SW 1271 (cell line): ENCODE results near the gene SLC6A4.
"Not testable (repeated sequence)": the region's sequence is repeated elsewhere in the genome, so short reads cannot be mapped to it uniquely, and the experiment has no call there.

Source experiments
- DNase-seq, 2 experiments: peaks; one replicate each; lab custom pipeline; 2025; lab: John Stamatoyannopoulos, UW

The SLC6A4 gene

DNA sequence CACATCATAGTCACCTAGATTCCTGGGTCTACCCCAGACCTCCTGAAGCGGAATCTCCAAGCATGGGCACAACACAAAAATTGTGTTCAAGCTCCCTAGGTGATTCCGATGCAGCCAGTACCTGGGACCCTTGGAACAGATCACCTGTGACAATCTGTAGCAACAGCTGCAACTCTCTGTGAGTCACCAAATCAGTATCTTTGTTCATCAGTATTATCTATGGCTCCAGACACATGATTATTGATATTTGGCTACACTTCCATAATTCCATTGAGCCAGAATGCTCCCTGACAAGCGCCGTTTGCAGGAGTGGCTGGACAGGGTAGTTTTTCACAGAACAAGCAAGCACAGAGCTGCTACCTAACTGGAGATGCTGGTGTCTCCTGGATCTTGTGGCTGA lies 16.2 kb downstream of the SLC6A4 start:
- no peak for DNase-seq

GRCh38 chr17:30218799-30219198 lies 16.7 kb downstream of the SLC6A4 start:
- no peak for DNase-seq

GRCh38 chr17:30217746-30218245 lies 17.7 kb downstream of the SLC6A4 start:
- DNase-seq, result no peak

DNA sequence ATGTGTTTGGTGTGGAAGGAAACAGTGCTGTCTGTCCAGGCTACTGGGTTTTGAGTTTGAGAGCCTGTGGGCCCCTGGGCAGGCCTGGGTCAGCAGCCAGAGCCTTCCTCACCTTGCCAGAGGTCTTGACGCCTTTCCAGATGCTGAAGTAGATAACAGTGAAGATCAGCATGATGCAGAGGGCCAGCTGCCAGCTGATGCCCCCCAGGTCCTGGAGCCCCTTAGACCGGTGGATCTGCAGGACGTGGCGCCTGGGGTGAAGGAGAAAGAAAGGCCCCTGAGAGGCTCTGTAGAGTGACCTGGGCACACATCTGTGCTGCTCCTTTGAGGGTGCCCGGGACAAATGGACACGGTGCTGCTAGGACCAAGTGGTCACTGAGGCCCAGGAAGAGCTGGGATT lies 18.4 kb downstream of the SLC6A4 start:
- DNase-seq, result no peak

- no peak for DNase-seq
Measured at GRCh38 chr17:30212750-30213149, 22.7 kb downstream of the SLC6A4 start.

- DNase-seq, result no peak
Measured at GRCh38 chr17:30211371-30211770, 24.1 kb downstream of the SLC6A4 start.

DNA sequence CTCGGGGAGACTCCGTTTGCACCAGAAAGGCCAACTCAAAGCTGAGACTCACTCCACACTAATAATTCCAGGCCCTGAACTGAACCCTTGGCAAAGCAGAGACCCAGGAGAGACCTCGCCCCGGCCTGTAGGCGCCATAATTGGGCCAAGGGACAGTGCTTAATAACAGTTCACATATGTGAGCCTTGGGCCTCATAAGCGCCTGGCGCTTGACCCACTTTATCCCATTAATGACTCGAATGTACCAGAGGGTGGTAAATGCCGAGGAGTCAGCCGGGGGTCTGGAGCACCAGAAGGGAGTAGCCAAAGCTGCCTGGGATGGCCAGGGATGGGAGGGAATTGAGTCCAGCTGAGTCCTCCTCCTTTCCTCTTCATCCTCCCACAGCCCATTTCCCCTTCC lies 24.6 kb downstream of the SLC6A4 start:
- no peak for DNase-seq

DNA sequence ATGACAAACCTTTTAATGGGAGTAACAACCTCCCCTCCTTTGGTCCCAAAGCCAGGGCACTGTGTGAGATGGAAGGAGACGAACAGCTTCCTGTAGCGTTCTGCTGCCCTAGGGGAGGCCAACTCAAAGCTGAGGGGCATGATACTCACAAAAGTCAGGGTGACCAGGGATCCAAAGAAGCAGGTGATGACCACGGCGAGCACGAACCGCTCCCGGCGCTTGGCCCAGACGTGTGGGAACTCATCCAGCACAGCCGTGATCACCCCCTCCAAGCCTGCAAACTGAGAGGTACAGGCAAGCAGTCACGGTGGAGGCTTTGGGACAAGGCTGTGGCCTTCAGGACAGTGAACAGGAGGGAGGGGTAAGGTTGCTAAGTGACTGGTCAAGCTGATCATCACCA lies 25.1 kb downstream of the SLC6A4 start:
- no peak for DNase-seq

DNA sequence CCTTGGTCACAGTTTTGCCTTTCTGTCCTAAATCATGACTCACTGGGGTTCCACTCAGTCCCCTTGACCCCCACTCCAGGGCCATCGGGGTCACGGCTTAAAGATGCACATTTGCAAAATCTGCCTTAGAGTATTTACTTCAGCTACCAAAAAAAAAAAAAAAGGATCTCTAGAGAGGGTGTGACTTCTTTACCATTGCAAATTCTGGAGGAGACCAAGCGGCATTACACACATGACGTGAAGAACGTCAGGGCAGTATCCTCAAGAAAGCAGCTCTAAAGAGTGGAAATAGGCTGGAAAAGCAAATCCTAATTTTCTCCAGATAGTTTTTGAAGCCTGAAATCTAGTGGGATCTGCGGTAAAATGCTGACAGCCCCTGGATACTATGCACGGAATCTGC lies 25.6 kb downstream of the SLC6A4 start:
- DNase-seq, result no peak

DNA sequence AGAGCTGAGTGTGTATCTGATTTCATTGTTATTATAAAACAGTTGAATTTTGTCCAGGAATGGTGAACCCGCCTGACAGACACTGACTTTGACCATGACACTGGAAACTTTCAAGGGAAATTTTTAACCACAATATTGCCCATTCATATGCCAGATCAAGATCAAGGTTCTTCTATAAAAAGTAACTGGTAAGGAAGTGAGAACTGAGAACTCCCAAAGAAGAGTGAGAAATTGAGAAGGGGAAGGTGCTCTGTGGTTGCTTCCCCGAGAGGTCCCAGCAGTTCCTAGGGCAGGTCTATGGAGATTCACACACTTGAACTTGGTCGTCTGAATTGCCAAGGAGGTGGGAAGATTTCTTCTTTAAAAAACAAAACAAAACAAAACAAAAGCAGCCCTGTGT lies 27.3 kb downstream of the SLC6A4 start:
- no peak for DNase-seq

DNA sequence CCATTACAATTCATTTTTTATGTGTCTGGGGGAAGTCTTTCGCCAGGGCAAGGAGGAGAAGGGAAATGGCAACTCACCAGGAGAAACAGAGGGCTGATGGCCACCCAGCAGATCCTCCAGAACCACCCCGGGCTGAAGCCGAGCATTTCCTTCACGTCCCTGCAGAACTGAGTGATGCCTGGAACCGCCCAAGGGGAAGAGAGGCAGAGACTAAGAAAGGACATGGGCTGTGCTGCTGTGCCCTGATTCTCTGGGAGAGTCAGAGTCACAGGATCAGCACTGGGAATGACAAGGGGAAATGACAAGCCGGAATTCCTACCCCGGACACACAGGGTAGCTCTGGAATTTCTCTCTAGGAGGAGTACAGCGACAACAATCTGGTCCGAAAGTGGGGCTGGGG lies 27.8 kb downstream of the SLC6A4 start:
- no peak for DNase-seq

- no peak for DNase-seq
Measured at GRCh38 chr17:30203471-30203981, 32.0 kb downstream of the SLC6A4 start.

DNA sequence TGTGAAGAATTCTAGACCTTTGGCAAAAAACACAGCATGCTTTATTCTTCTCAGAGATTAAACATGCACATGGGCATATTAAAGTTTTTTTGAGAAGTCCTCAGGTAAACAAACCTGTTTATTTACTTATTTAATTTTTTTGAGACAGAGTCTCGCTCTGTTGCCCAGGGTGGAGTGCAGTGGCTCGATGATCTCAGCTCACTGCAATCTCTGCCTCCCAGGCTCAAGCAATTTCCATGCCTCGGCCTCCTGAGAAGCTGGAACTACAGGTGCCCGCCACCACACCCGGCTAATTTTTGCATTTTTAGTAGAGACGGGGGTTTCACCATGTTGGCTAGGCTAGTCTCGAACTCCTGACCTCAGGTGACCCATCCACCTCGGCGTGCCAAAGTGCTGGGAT lies 34.8 kb downstream of the SLC6A4 start:
- DNase-seq, result not testable (repeated sequence)

- DNase-seq, result no peak
Measured at GRCh38 chr17:30200106-30200505, 35.4 kb downstream of the SLC6A4 start.

GRCh38 chr17:30199600-30199999 lies 35.9 kb downstream of the SLC6A4 start:
- no peak for DNase-seq

DNA sequence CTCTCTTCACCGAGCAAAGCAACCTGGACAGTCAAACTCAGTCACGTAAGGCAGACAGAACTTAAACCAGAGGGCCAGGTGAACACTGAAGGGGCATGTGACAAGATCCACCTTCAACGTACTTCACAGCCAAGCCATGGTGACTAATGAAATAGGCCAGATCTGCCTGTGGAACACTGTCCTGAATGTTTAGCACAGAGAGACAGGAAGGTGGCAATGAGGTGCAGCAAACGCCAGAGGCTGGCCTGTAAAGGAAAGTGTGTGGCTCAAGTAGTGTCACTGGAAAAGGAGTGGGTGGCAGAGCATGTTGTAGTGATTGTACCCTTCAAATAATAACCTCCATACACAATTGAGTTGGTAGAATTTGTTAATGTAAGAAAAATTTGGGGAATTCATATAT lies 38.1 kb downstream of the SLC6A4 start:
- DNase-seq, result no peak

GRCh38 chr17:30196504-30196903 lies 39.0 kb downstream of the SLC6A4 start:
- no peak for DNase-seq

DNA sequence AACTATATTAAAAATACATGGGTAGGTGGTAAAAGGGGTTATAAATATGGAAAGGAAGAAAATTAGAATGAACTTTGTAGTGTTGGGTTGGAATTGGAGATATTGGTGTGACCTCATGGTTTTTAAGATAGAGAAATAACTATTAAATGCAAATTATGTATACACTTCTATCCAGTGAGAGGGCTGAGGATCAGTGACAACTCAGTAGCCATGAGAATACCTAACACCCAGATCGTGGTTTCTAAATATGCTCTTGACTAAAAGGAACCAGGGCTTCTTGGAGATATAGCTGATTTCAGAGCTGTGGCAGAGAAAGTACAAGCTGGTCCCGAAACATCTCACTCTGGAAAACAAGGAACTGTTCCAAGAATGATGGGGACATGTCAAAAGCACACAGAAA lies 44.4 kb downstream of the SLC6A4 start:
- DNase-seq, result no peak

DNA sequence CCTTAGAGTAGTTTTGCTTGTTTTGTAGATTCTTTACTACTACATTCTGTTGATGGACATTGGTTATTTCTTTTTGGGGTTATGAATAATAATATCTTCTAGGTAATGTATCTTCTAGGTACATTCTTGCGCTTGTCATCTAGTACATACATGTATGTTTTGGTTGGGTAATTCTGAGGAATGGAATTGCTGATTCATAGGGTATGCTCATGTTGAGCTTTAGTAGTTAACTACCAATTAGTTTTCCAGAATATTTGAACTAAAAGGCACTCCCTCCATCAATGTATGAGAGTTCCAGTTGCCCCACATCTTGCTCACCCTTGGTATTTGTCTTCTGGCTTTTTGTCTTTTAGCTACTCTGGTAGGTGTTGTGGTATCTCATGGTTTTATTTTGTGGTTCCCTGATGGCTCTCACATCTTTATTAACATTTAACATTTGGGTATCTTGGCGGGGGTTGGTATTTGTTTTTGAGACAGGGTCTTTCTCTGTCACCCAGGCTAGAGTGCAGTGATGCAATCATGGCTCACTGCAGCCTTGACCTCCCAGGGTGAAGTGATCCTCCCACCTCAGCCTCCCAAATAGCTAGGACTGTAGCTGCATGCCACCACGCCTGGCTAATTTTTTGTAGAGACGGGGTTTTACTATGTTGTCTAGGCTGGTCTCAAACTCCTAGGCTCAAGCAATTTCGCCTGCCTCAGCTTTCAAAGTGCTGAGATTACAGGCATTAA lies 47.1 kb downstream of the SLC6A4 start:
- no peak for DNase-seq

- DNase-seq, result no peak
Measured at GRCh38 chr17:30187573-30187972, 47.9 kb downstream of the SLC6A4 start.

- DNase-seq, result no peak
Measured at GRCh38 chr17:30186761-30187160, 48.7 kb downstream of the SLC6A4 start.

DNA sequence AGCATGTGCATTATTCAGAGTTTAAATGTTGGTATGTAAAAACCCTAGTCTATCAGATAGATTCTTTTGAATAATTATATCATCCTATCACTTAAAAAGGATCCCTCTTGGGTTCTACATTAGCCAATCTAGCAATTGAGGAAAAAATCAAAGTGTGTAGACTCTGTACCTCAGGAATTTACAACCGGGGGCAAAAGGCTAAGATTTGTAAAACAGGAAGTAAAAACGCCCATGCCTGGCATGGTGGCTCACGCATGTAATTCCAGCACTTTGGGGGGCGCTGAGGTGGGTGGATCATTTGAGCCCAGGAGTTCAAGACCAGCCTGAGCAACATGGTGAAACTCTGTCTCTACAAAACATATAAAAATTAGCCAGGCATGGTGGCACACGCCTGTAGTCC lies 58.6 kb downstream of the SLC6A4 start:
- no peak for DNase-seq

DNA sequence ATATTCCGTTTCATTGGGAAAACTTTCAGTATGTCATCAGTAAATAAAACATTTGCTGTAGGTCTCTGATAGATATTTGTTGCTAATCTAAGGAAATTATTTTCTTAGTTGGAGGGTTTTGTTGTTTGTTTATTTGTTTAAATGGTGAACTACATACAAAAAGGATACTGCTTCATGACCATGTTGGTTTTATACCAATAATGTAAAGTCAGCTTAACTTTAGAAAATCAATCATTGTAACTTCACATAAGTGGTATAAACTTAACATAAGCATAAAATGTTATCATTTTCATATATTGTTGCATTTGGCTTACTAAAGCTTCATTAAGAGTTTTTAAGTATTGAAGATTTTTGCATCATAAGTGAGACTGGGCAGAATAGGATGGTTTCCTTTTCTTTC lies 60.9 kb downstream of the SLC6A4 start:
- no peak for DNase-seq

DNA sequence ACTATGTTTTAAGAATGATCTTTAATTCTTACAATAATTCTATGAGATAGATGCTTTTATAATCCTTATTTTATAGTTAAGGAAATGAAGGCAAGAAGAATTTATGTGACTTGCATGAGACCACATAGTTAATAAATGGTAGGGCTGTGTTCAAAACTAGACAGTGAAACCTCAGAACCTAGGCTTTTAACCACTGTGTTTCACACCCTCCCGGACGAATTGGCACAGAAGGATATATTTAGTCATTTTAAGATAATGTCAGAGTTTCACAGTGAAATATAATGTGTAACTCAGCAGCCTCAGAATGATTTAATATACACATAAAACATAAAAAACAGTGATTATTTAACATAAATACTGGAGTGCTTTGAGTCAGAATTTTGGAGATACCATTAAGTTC lies 61.8 kb downstream of the SLC6A4 start:
- no peak for DNase-seq
